SK-N-SH treated with all-trans-retinoic acid at 6 μM for 48 hours (cell line): ENCODE measurements around the gene TAP1.

Experiments used
- ATAC-seq: fragments of 200-7000 bp; cut with Tn5 transposase; 3 replicates; pipeline ENCODE4 v1.9.1; 2020; ENCODE audit warnings: mild to moderate bottlenecking, moderate library complexity
- ARNTL ChIP-seq: fragments of 450-650 bp; formaldehyde crosslinking; IDR thresholded peaks from 2 replicates; pipeline ENCODE4 v1.5.0; 2020; ENCODE audit warnings: low read depth, mild to moderate bottlenecking, moderate library complexity, borderline replicate concordance
- CREB5 ChIP-seq: fragments of 250-450 bp; sonication (Bioruptor Pico); IDR thresholded peaks from 2 replicates; pipeline ENCODE4 v1.5.1; 2020; ENCODE audit warnings: low read depth, mild to moderate bottlenecking, moderate library complexity
- CSDC2 ChIP-seq: fragments of 250-450 bp; sonication (Bioruptor Pico); IDR thresholded peaks from 2 replicates; pipeline ENCODE4 v1.5.0; 2020; ENCODE audit warnings: mild to moderate bottlenecking, moderate library complexity
- CSRNP3 ChIP-seq: fragments of 250-450 bp; sonication (Bioruptor Pico); IDR thresholded peaks from 2 replicates; pipeline ENCODE4 v1.5.1; 2021; ENCODE audit warnings: mild to moderate bottlenecking, moderate library complexity
- ESRRG ChIP-seq: fragments of 250-450 bp; sonication (Bioruptor Pico); IDR thresholded peaks from 2 replicates; pipeline ENCODE4 v1.6.1; 2021; ENCODE audit warnings: mild to moderate bottlenecking
- GLIS3 ChIP-seq: fragments of 250-450 bp; sonication (Bioruptor Pico); IDR thresholded peaks from 2 replicates; pipeline ENCODE4 v1.5.0; 2020; ENCODE audit warnings: mild to moderate bottlenecking, moderate library complexity
- ISL1 ChIP-seq: fragments of 250-450 bp; sonication (Bioruptor Pico); IDR thresholded peaks from 2 replicates; pipeline ENCODE4 v2.1.2; 2022; ENCODE audit warnings: mild to moderate bottlenecking, moderate library complexity
- OSR1 ChIP-seq: fragments of 250-450 bp; sonication (Bioruptor Pico); IDR thresholded peaks from 2 replicates; pipeline ENCODE4 v1.8.0; 2022; ENCODE audit warnings: moderate library complexity, mild to moderate bottlenecking, inconsistent platforms
- PATZ1 ChIP-seq: fragments of 250-450 bp; sonication (Bioruptor Pico); IDR thresholded peaks from 2 replicates; pipeline ENCODE4 v1.8.0; 2020; ENCODE audit warnings: mild to moderate bottlenecking, moderate library complexity, borderline replicate concordance
- POU6F1 ChIP-seq: fragments of 250-450 bp; sonication (Bioruptor Pico); IDR thresholded peaks from 2 replicates; pipeline ENCODE4 v1.8.0; 2021; ENCODE audit warnings: low read depth, mild to moderate bottlenecking, moderate library complexity, borderline replicate concordance
- RARB ChIP-seq: fragments of 250-450 bp; sonication (Bioruptor Pico); IDR thresholded peaks from 2 replicates; pipeline ENCODE4 v1.8.0; 2021; ENCODE audit warnings: mild to moderate bottlenecking, moderate library complexity
- SNAI2 ChIP-seq: fragments of 250-450 bp; sonication (Bioruptor Pico); IDR thresholded peaks from 2 replicates; pipeline ENCODE4 v1.5.0; 2020; ENCODE audit warnings: mild to moderate bottlenecking, moderate library complexity
- TCF4 ChIP-seq: fragments of 250-450 bp; sonication (Bioruptor Pico); IDR thresholded peaks from 2 replicates; pipeline ENCODE4 v1.8.0; 2021; ENCODE audit warnings: mild to moderate bottlenecking, moderate library complexity, borderline replicate concordance
- ZC3H10 ChIP-seq: fragments of 250-450 bp; sonication (Bioruptor Pico); IDR thresholded peaks from 2 replicates; pipeline ENCODE4 v1.5.1; 2021; ENCODE audit warnings: mild to moderate bottlenecking, moderate library complexity
- ZFP3 ChIP-seq: fragments of 250-450 bp; sonication (Bioruptor Pico); IDR thresholded peaks from 2 replicates; pipeline ENCODE4 v1.5.0; 2020; ENCODE audit warnings: mild to moderate bottlenecking, moderate library complexity
- ZFP30 ChIP-seq: fragments of 450-650 bp; formaldehyde crosslinking; IDR thresholded peaks from 2 replicates; pipeline ENCODE4 v1.5.0; 2022; ENCODE audit warnings: mild to moderate bottlenecking, moderate library complexity
- ZNF565 ChIP-seq: fragments of 450-650 bp; formaldehyde crosslinking; conservative IDR thresholded peaks from 2 replicates; pipeline ENCODE4 v1.5.0; 2020; ENCODE audit warnings: low read depth, mild to moderate bottlenecking, moderate library complexity
- ZNF70 ChIP-seq: fragments of 450-650 bp; formaldehyde crosslinking; IDR thresholded peaks from 2 replicates; pipeline ENCODE4 v1.5.0; 2020; ENCODE audit warnings: mild to moderate bottlenecking, moderate library complexity
- ZNF8 ChIP-seq: fragments of 450-650 bp; formaldehyde crosslinking; IDR thresholded peaks from 2 replicates; pipeline ENCODE4 v1.5.0; 2020; ENCODE audit warnings: mild to moderate bottlenecking, moderate library complexity
- TF ChIP-seq, protein P1 (sequence below): fragments of 250-450 bp; sonication (Bioruptor Pico); IDR thresholded peaks from 2 replicates; pipeline ENCODE4 v1.5.0; 2020; ENCODE audit warnings: mild to moderate bottlenecking, moderate library complexity

Gene TAP1

GRCh38 chr6:32851025-32851424 lies 2.5 kb downstream of the TAP1 start (continued):
- TF ChIP-seq CSRNP3 (CRISPR knock-in tag) (no peak), ZFP30 (CRISPR knock-in tag) (no peak)

GRCh38 chr6:32849126-32849525 lies 4.4 kb downstream of the TAP1 start:
- TF ChIP-seq GLIS3 (CRISPR knock-in tag) = no peak
- no peak for TF ChIP-seq CSRNP3 (CRISPR knock-in tag)
- TF ChIP-seq TCF4 (CRISPR knock-in tag) = no peak
- TF ChIP-seq OSR1 (CRISPR knock-in tag) = no peak
- no peak for TF ChIP-seq ZC3H10 (CRISPR knock-in tag)
- TF ChIP-seq ZNF8 (CRISPR knock-in tag) = no peak
- no peak for TF ChIP-seq ESRRG (CRISPR knock-in tag)
- TF ChIP-seq ARNTL = no peak
- TF ChIP-seq ZNF70 (CRISPR knock-in tag) = no peak
- TF ChIP-seq RARB (CRISPR knock-in tag) = no peak
- TF ChIP-seq CREB5 = no peak
- ATAC-seq = no peak

GRCh38 chr6:32847795-32848194 lies 5.7 kb downstream of the TAP1 start:
- TF ChIP-seq ZNF70 (CRISPR knock-in tag) (no peak), ZNF565 (CRISPR knock-in tag) (no peak), ZFP3 (CRISPR knock-in tag) (no peak), RARB (CRISPR knock-in tag) (no peak), CSDC2 (CRISPR knock-in tag) (no peak), PATZ1 (no peak), ISL1 (no peak), ZC3H10 (CRISPR knock-in tag) (no peak), POU6F1 (CRISPR knock-in tag) (no peak), TCF4 (CRISPR knock-in tag) (no peak), OSR1 (CRISPR knock-in tag) (no peak), SNAI2 (CRISPR knock-in tag) (no peak), CREB5 (no peak)
- TF ChIP-seq, protein P1, sequence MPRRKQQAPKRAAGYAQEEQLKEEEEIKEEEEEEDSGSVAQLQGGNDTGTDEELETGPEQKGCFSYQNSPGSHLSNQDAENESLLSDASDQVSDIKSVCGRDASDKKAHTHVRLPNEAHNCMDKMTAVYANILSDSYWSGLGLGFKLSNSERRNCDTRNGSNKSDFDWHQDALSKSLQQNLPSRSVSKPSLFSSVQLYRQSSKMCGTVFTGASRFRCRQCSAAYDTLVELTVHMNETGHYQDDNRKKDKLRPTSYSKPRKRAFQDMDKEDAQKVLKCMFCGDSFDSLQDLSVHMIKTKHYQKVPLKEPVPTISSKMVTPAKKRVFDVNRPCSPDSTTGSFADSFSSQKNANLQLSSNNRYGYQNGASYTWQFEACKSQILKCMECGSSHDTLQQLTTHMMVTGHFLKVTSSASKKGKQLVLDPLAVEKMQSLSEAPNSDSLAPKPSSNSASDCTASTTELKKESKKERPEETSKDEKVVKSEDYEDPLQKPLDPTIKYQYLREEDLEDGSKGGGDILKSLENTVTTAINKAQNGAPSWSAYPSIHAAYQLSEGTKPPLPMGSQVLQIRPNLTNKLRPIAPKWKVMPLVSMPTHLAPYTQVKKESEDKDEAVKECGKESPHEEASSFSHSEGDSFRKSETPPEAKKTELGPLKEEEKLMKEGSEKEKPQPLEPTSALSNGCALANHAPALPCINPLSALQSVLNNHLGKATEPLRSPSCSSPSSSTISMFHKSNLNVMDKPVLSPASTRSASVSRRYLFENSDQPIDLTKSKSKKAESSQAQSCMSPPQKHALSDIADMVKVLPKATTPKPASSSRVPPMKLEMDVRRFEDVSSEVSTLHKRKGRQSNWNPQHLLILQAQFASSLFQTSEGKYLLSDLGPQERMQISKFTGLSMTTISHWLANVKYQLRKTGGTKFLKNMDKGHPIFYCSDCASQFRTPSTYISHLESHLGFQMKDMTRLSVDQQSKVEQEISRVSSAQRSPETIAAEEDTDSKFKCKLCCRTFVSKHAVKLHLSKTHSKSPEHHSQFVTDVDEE (CRISPR knock-in tag) = no peak
- no peak for ATAC-seq
